Colonic mucosa (tissue), 4 donors: ENCODE data around the gene RNF150. TPM values are rescaled to one million over a fixed set of nuclear protein-coding genes. Genes with fewer than 3 reads are reported as not detected.

Experiments
- DNase-seq: peaks from one replicate; pipeline ENCODE4 v3.0.0-alpha.2; 2020
- H3K27ac ChIP-seq: fragments of 200-600 bp; one replicate; pipeline ENCODE4 v1.8.0; 2021
- H3K27me3 ChIP-seq: fragments of 200-600 bp; one replicate; pipeline ENCODE4 v1.8.0; 2021
- H3K36me3 ChIP-seq: fragments of 200-600 bp; one replicate; pipeline ENCODE4 v1.8.0; 2021
- H3K4me1 ChIP-seq: fragments of 200-600 bp; one replicate; pipeline ENCODE4 v1.8.0; 2021; ENCODE audit warnings: mild to moderate bottlenecking
- H3K4me3 ChIP-seq: fragments of 200-600 bp; one replicate; pipeline ENCODE4 v1.8.0; 2021
- H3K9ac ChIP-seq, 2 donors: one replicate each; pipeline ENCODE4 v1.7.0; 2013; ENCODE audit warnings: control low read depth in 2 of 2, low read depth in 2 of 2, low read length in 2 of 2
- H3K9me3 ChIP-seq: fragments of 200-600 bp; one replicate; pipeline ENCODE4 v1.8.0; 2021
- CTCF ChIP-seq: fragments of 200-600 bp; IDR thresholded peaks from one replicate; pipeline ENCODE4 v1.8.0; 2022; ENCODE audit warnings: antibody characterized with exemption, mild to moderate bottlenecking
- intact Hi-C: fragments of 100-400 bp; cut with DNase I; formaldehyde crosslinking; loops from one replicate; pipeline ENCODE4 v1.14.1; 2022
- total RNA-seq, 2 donors: library from RNA; stranded (reverse); fragmentation: NEBNext Ultra II Directional in 1 of 2; extraction: Animal tissue kit (Norgen Biotek cat#: 25700) in 1 of 2; gene quantifications; one replicate each; pipeline ENCODE4 v1.2.1, GENCODE V29; 2021
- donor health status: healthy.
- donor health status: DM: no; HTN: no; CAD: no.
- donor health status: DM: no; HTN: no; CAD: no.

RNF150 gene
- total RNA-seq, 2 donors from 2014 or later, result 0.86 to 6.9 TPM

- TF ChIP-seq CTCF, result no peak
- Histone ChIP-seq H3K27me3 (no peaks in the 10 kb centered on the region), H3K9ac (no peak overlapping the region), H3K4me1 (no peaks in the 10 kb centered on the region), H3K27ac (no peak overlapping the region), H3K9me3 (no peaks in the 10 kb centered on the region), H3K36me3 (no peaks in the 10 kb centered on the region), H3K4me3 (no peak overlapping the region)
- intact Hi-C loops, result no loop called here
- DNase-seq, result no peak
Measured at GRCh38 chr4:140874056-140874455, 259.2 kb downstream of the RNF150 start.

- Histone ChIP-seq H3K36me3 (no peaks in the 10 kb centered on the region), H3K27me3 (no peaks in the 10 kb centered on the region), H3K9me3 (no peaks in the 10 kb centered on the region), H3K4me3 (no peak overlapping the region), H3K27ac (no peak overlapping the region), H3K9ac (no peak overlapping the region), H3K4me1 (no peaks in the 10 kb centered on the region)
- intact Hi-C loops, result no loop called here
- DNase-seq, result no peak
- TF ChIP-seq CTCF, result no peak
Measured at GRCh38 chr4:140871368-140871767, 261.9 kb downstream of the RNF150 start.

- intact Hi-C loops, result no loop called here
- Histone ChIP-seq H3K4me3 (no peak overlapping the region), H3K36me3 (no peaks in the 10 kb centered on the region), H3K9me3 (no peaks in the 10 kb centered on the region), H3K27ac (no peak overlapping the region), H3K9ac (no peak overlapping the region), H3K27me3 (no peaks in the 10 kb centered on the region), H3K4me1 (no peaks in the 10 kb centered on the region)
- TF ChIP-seq CTCF, result no peak
- DNase-seq, result no peak
Measured at GRCh38 chr4:140870427-140870826, 262.8 kb downstream of the RNF150 start.

GRCh38 chr4:140869446-140869845 is 263.8 kb downstream of the RNF150 start:
- no peak for TF ChIP-seq CTCF

GRCh38 chr4:140867356-140867755 is 265.9 kb downstream of the RNF150 start:
- no peak for TF ChIP-seq CTCF
- no peak overlapping the region for H3K4me3 ChIP-seq
- H3K27ac ChIP-seq, result no peak overlapping the region
- H3K9ac ChIP-seq, result no peak overlapping the region
- no peaks in the 10 kb centered on the region for H3K36me3 ChIP-seq
- DNase-seq, result no peak
- H3K27me3 ChIP-seq, result no peaks in the 10 kb centered on the region
- no peaks in the 10 kb centered on the region for H3K9me3 ChIP-seq
- no peaks in the 10 kb centered on the region for H3K4me1 ChIP-seq
- intact Hi-C loops, result no loop called here

More at GRCh38 chr4:140869446-140869845, 263.8 kb downstream of the RNF150 start:
- Histone ChIP-seq H3K9me3 (no peaks in the 10 kb centered on the region), H3K36me3 (no peaks in the 10 kb centered on the region), H3K27ac (no peak overlapping the region), H3K9ac (no peak overlapping the region), H3K27me3 (no peaks in the 10 kb centered on the region), H3K4me1 (no peaks in the 10 kb centered on the region), H3K4me3 (no peak overlapping the region)
- intact Hi-C loops, result no loop called here
- no peak for DNase-seq

- no peak for DNase-seq
- H3K27ac ChIP-seq, result no peak overlapping the region
Measured at GRCh38 chr4:140866492-140867005, 266.7 kb downstream of the RNF150 start.

More at GRCh38 chr4:140866492-140867005, 266.7 kb downstream of the RNF150 start:
- Histone ChIP-seq H3K36me3 (no peaks in the 10 kb centered on the region), H3K4me1 (no peaks in the 10 kb centered on the region), H3K9ac (no peak overlapping the region), H3K4me3 (no peak overlapping the region), H3K27me3 (no peaks in the 10 kb centered on the region), H3K9me3 (no peaks in the 10 kb centered on the region)
- intact Hi-C loops, result no loop called here
- no peak for TF ChIP-seq CTCF
